K562 (cell line): ENCODE data around the gene RRBP1. TPM values are rescaled to one million over a fixed set of nuclear protein-coding genes. Genes with fewer than 3 reads are reported as not detected.

ENCODE experiments used
- ATAC-seq: fragments of 200-7000 bp; cut with Tn5 transposase; 3 replicates; pipeline ENCODE4 v1.9.1; 2020; ENCODE audit warnings: moderate library complexity
- BruUV-seq: library from RNA; stranded (reverse); fragments of 400-500 nt; replicated peaks from 2 replicates; lab custom pipeline; 2021; lab: Mats Ljungman, UMichigan
- CTCF ChIA-PET: fragments of 300-600 bp; formaldehyde crosslinking; extraction: SDS; loops from one replicate; lab custom pipeline; 2021; ENCODE audit warnings: low intra/inter-chr PET ratio; lab: Yijun Ruan, JAX
- POLR2A ChIA-PET: fragments of 300-600, 350-650 bp; sonication (Branson Sonifier 250); formaldehyde crosslinking; extraction: SDS; loops from one replicate; lab custom pipeline; 2021; ENCODE audit warnings: antibody characterized with exemption, inconsistent platforms; lab: Yijun Ruan, JAX
- DNase-seq, 4 experiments: peaks; one replicate each; pipeline versions ENCODE4 v3.0.0 to v3.0.0-alpha.2; 2011 to 2018; ENCODE audit warnings: low spot score in 3 of 4, mixed read lengths in 3 of 4; ENCODE audit errors: extremely low read depth in 1 of 4
- FAIRE-seq: peaks from 2 replicates; lab custom pipeline; 2011; peaks lifted over from hg19 to GRCh38; lab: Jason Lieb, UNC
- H2AFZ ChIP-seq: 2 replicates; pipeline ENCODE4 v1.6.0; 2011; ENCODE audit warnings: low read depth, low read length, control low read depth, inconsistent platforms
- H3K27ac ChIP-seq: fragments of 200-600 bp; 3 replicates; pipeline ENCODE4 v1.8.0; 2011; ENCODE audit warnings: low read depth, mild to moderate bottlenecking, control low read depth, inconsistent platforms, low read length, moderate library complexity, mixed read lengths; ENCODE audit errors: extremely low read depth
- H3K27me3 ChIP-seq, 2 experiments: fragments of 300-600 bp in 1 of 2; 2 replicates in 1 of 2; 3 replicates in 1 of 2; pipeline versions ENCODE4 v1.6.0 to v1.8.0; 2011; ENCODE audit warnings: inconsistent platforms in 2 of 2, low read length in 2 of 2, mild to moderate bottlenecking in 1 of 2, mixed read lengths in 1 of 2, moderate library complexity in 1 of 2; ENCODE audit not compliant: control insufficient read depth in 2 of 2, insufficient read depth in 2 of 2
- H3K36me3 ChIP-seq: fragments of 300-600 bp; 3 replicates; pipeline ENCODE4 v1.8.0; 2011; ENCODE audit warnings: mild to moderate bottlenecking, low read length, inconsistent platforms; ENCODE audit not compliant: control insufficient read depth, insufficient read depth
- H3K4me1 ChIP-seq, 2 experiments: fragments of 200-600 bp in 1 of 2; replicated peaks in 1 of 2; 2 replicates in 1 of 2; 3 replicates in 1 of 2; pipeline versions ENCODE4 v1.5.1 to v1.8.0; 2011; ENCODE audit warnings: inconsistent platforms in 2 of 2, low read length in 2 of 2, mild to moderate bottlenecking in 1 of 2, mixed read lengths in 1 of 2, moderate library complexity in 1 of 2; ENCODE audit not compliant: control insufficient read depth in 2 of 2, insufficient read depth in 2 of 2
- H3K4me2 ChIP-seq: 2 replicates; pipeline ENCODE4 v1.6.1; 2011; ENCODE audit warnings: low read length, control low read depth, inconsistent platforms, mixed read lengths; ENCODE audit not compliant: insufficient read depth
- H3K4me3 ChIP-seq: fragments of 200-600 bp; sonication (generic), shearing (Covaris generic); 2 replicates; pipeline ENCODE4 v1.5.1; 2016; ENCODE audit warnings: control low read depth, inconsistent platforms
- H3K79me2 ChIP-seq: fragments of 200-600 bp; 3 replicates; pipeline ENCODE4 v1.8.0; 2011; ENCODE audit warnings: low read length, inconsistent platforms; ENCODE audit not compliant: control insufficient read depth, insufficient read depth
- H3K9ac ChIP-seq, 2 experiments: 2 replicates each; pipeline versions ENCODE4 v1.6.0 to v1.6.1; 2011; ENCODE audit warnings: low read depth in 2 of 2, low read length in 2 of 2, control low read depth in 1 of 2, inconsistent platforms in 1 of 2, mild to moderate bottlenecking in 1 of 2, mixed read lengths in 1 of 2; ENCODE audit not compliant: insufficient read depth in 1 of 2
- H3K9me1 ChIP-seq: one replicate; pipeline ENCODE4 v1.6.0; 2011; ENCODE audit warnings: inconsistent platforms, mild to moderate bottlenecking, low read length, moderate library complexity; ENCODE audit not compliant: control insufficient read depth, insufficient read depth
- H3K9me3 ChIP-seq: replicated peaks from 2 replicates; pipeline ENCODE4 v1.5.1; 2011; ENCODE audit warnings: low read depth, low read length, inconsistent platforms; ENCODE audit not compliant: control insufficient read depth, insufficient read depth
- H4K20me1 ChIP-seq: replicated peaks from 2 replicates; pipeline ENCODE4 v1.6.1; 2011; ENCODE audit warnings: low read length, inconsistent platforms, mixed read lengths; ENCODE audit not compliant: control insufficient read depth, insufficient read depth
- ETS1 ChIP-seq: conservative IDR thresholded peaks from 2 replicates; pipeline ENCODE4 v1.6.1; 2011; ENCODE audit warnings: low read depth, mild to moderate bottlenecking, low read length; ENCODE audit not compliant: control insufficient read depth
- ETV1 ChIP-seq: fragments of 450-650 bp; conservative IDR thresholded peaks from 2 replicates; pipeline ENCODE4 v1.6.1; 2016; ENCODE audit warnings: missing genetic modification characterization, control low read depth, low read depth, missing compliant biosample characterization
- ETV5 ChIP-seq: sonication (generic); formaldehyde crosslinking; IDR thresholded peaks from 2 replicates; pipeline ENCODE4 v1.4.0; 2020; ENCODE audit warnings: low read depth, mild to moderate bottlenecking, missing genetic modification reagents
- FOSL1 ChIP-seq: fragments of 200-800 bp; sonication (Bioruptor generic); conservative IDR thresholded peaks from 2 replicates; pipeline ENCODE4 v1.6.1; 2016; ENCODE audit warnings: missing genetic modification characterization, missing compliant biosample characterization
- GABPA ChIP-seq: fragments of 200-800 bp; sonication (Bioruptor generic); conservative IDR thresholded peaks from 2 replicates; pipeline ENCODE4 v1.6.1; 2016; ENCODE audit warnings: low read depth, missing genetic modification characterization, missing compliant biosample characterization
- GABPB2 ChIP-seq: fragments of 250-450 bp; sonication (Bioruptor Pico); conservative IDR thresholded peaks from 2 replicates; pipeline ENCODE4 v1.5.1; 2021; ENCODE audit warnings: mild to moderate bottlenecking
- HOMEZ ChIP-seq: fragments of 250-450 bp; sonication (Bioruptor Pico); IDR thresholded peaks from 2 replicates; pipeline ENCODE4 v1.4.0; 2020; ENCODE audit warnings: mild to moderate bottlenecking, moderate library complexity
- KLF1 ChIP-seq: fragments of 450-650 bp; IDR thresholded peaks from 2 replicates; pipeline ENCODE4 v1.6.1; 2016; ENCODE audit warnings: missing genetic modification characterization, missing compliant biosample characterization
- NCOR1 ChIP-seq: fragments of 450-650 bp; IDR thresholded peaks from 2 replicates; pipeline ENCODE4 v1.6.1; 2016; ENCODE audit warnings: mild to moderate bottlenecking, moderate library complexity
- PHTF2 ChIP-seq: fragments of 250-450 bp; sonication (Bioruptor Pico); IDR thresholded peaks from 2 replicates; pipeline ENCODE4 v1.5.0; 2021; ENCODE audit warnings: mild to moderate bottlenecking
- SMARCB1 ChIP-seq: IDR thresholded peaks from 2 replicates; pipeline ENCODE4 v1.6.1; 2011; ENCODE audit warnings: improper control_type of control experiment, low read depth; ENCODE audit not compliant: insufficient read length
- SP2 ChIP-seq: IDR thresholded peaks from 2 replicates; pipeline ENCODE4 v1.6.1; 2011; ENCODE audit warnings: mild to moderate bottlenecking, low read depth, low read length, moderate library complexity; ENCODE audit not compliant: poor library complexity, severe bottlenecking; ENCODE audit errors: extremely low read depth
- TEAD4 ChIP-seq, 2 experiments: sonication (generic) in 1 of 2; formaldehyde crosslinking in 1 of 2; IDR thresholded peaks; 2 replicates each; pipeline versions ENCODE4 v1.6.1 to v1.8.0; 2012 to 2022; ENCODE audit warnings: borderline replicate concordance in 1 of 2, inconsistent platforms in 1 of 2, low read length in 1 of 2, mild to moderate bottlenecking in 1 of 2, missing genetic modification reagents in 1 of 2
- ZBTB2 ChIP-seq: fragments of 450-650 bp; IDR thresholded peaks from 2 replicates; pipeline ENCODE4 v1.6.1; 2016; ENCODE audit warnings: antibody characterized with exemption
- ZC3H11A ChIP-seq: IDR thresholded peaks from 2 replicates; pipeline ENCODE4 v1.6.1; 2012; ENCODE audit warnings: low read depth, low read length, improper control_type of control experiment
- ZNF184 ChIP-seq: sonication (generic); formaldehyde crosslinking; IDR thresholded peaks from 2 replicates; pipeline ENCODE4 v1.5.0; 2020; ENCODE audit warnings: missing genetic modification reagents
- ZNF282 ChIP-seq: sonication (generic); formaldehyde crosslinking; IDR thresholded peaks from 2 replicates; pipeline ENCODE4 v1.8.1; 2023; ENCODE audit warnings: missing genetic modification reagents
- ZNF445 ChIP-seq: fragments of 250-450 bp; sonication (Bioruptor Pico); IDR thresholded peaks from 2 replicates; pipeline ENCODE4 v1.4.0; 2020; ENCODE audit warnings: low read depth, mild to moderate bottlenecking, moderate library complexity
- WGBS: fragments of 100-300 bp; shearing (Covaris generic); methylation state at CpG from one replicate; pipeline ENCODE4 v1.1.6; 2016; ENCODE audit warnings: low coverage, mixed read lengths; ENCODE audit not compliant: insufficient coverage; ENCODE audit errors: missing lambda C conversion rate; 5-methylcytosine and 5-hydroxymethylcytosine counted together
- in situ Hi-C: fragments of 300-500 bp; cut with MboI; formaldehyde crosslinking; loops from 4 replicates; pipeline ENCODE4 v1.15.0; 2018; ENCODE audit warnings: inconsistent platforms, mixed read lengths
- intact Hi-C: fragments of 100-400 bp; cut with micrococcal nuclease; formaldehyde crosslinking; loops from 2 replicates; pipeline ENCODE4 v1.14.2; 2022
- polyA plus RNA-seq, 8 experiments: library from polyadenylated mRNA; depleted of rRNA in 4 of 8; stranded (reverse) in 5 of 8; unstranded in 3 of 8; fragments of >200 nt; fragmentation: Nextera tagmentation in 2 of 8; fragmentation: Illumina TruSeq in 1 of 8; extraction: Ambion mirVana in 2 of 8; extraction: Trizol in 1 of 8; gene quantifications; 2 replicates each; pipeline versions ENCODE4 v1.2.1 to v1.2.3, GENCODE V29; 2011 to 2014; ENCODE audit warnings: inconsistent platforms in 1 of 8, missing spikeins in 1 of 8
- total RNA-seq, 7 experiments: library from RNA; depleted of rRNA in 6 of 7; stranded (reverse); fragments of >200 nt in 6 of 7; fragmentation: Illumina TruSeq in 2 of 7; extraction: Trizol in 2 of 7; gene quantifications; 2 replicates each; pipeline versions ENCODE4 v1.2.1 to v1.2.3, GENCODE V29; 2011 to 2021; ENCODE audit warnings: low replicate concordance in 1 of 7

RRBP1 gene
- total and polyA plus RNA-seq, 9 of the 15 experiments (the other 6 are each of a cell fraction or from before 2014, with no cell fraction given): 0.84 to 32.0 (median 17.6) TPM

GRCh38 chr20:17620371-17621228 lies 61.4 kb downstream of the RRBP1 start:
- H3K4me2 ChIP-seq: no peak overlapping the region
- H4K20me1 ChIP-seq: no peaks in the 10 kb centered on the region
- no peak overlapping the region for H3K9ac ChIP-seq
- peaks cover 35% of the 10 kb centered on the region; the same call in 1 of the 3 replicates for H3K36me3 ChIP-seq
- no peak overlapping the region for H3K4me3 ChIP-seq
- ChIA-PET CTCF (interaction anchor here (1.1 kb wide), 1 partner anchor 84 kb away, joined by 3 read pairs; no protein-coding TSS in a partner anchor), POLR2A (no interaction called here)
- WGBS: 81% methylated on average over 15 of the region's 33 CpGs
- in situ Hi-C loops: no loop called here
- no peak overlapping the region for H3K27ac ChIP-seq
- no peaks in the 10 kb centered on the region for H3K79me2 ChIP-seq
- no peak for DNase-seq
- BruUV-seq: no TSS peak
- intact Hi-C loops: no loop called here
- no peak overlapping the region for H2AFZ ChIP-seq
- H3K27me3 ChIP-seq: no peaks in the 10 kb centered on the region
- H3K9me1 ChIP-seq: no peaks in the 10 kb centered on the region
- H3K4me1 ChIP-seq: no peaks in the 10 kb centered on the region; a peak in 1 of 5 replicates
- ATAC-seq: no peak
- no peak for FAIRE-seq
- H3K9me3 ChIP-seq: no peaks in the 10 kb centered on the region
- TF ChIP-seq ZNF445 (CRISPR knock-in tag): no peak
- no peak for TF ChIP-seq FOSL1 (tag)
- no peak for TF ChIP-seq ETV1 (tag)
- no peak for TF ChIP-seq GABPA
- no peak for TF ChIP-seq KLF1
- TF ChIP-seq ZNF184: no peak
- no peak for TF ChIP-seq TEAD4 (IDR thresholded peaks at IDR 0.05; ENCODE audit: low read length)
- no peak for TF ChIP-seq TEAD4 (CRISPR knock-in tag; IDR thresholded peaks at IDR 0.05; ENCODE audit: borderline replicate concordance)
- TF ChIP-seq SP2: no peak
- TF ChIP-seq NCOR1: no peak
- TF ChIP-seq ZBTB2: no peak
- no peak for TF ChIP-seq ETV5 (CRISPR knock-in tag)
- no peak for TF ChIP-seq ZC3H11A
- TF ChIP-seq ETS1: no peak
- TF ChIP-seq HOMEZ (CRISPR knock-in tag): no peak
- no peak for TF ChIP-seq ZNF282 (CRISPR knock-in tag)
- TF ChIP-seq GABPB2 (CRISPR knock-in tag): no peak
- TF ChIP-seq SMARCB1: no peak
- no peak for TF ChIP-seq PHTF2 (CRISPR knock-in tag)
